ENCODE measurements around the gene GNA12.

The GNA12 gene

GRCh38 chr7:2717293-2718261, 126.5 kb downstream of the GNA12 start:
- TF ChIP-seq ZFX (IDR thresholded peaks at IDR 0.05; ENCODE audit: borderline replicate concordance) (no peak), CTCF (IDR thresholded peaks at IDR 0.05) (no peak)
- H3K27ac ChIP-seq: no peak overlapping the region

GRCh38 chr7:2716906-2717292, 127.2 kb downstream of the GNA12 start:
- TF ChIP-seq CTCF (IDR thresholded peaks at IDR 0.05) (no peak), ZFX (IDR thresholded peaks at IDR 0.05; ENCODE audit: borderline replicate concordance) (no peak)
- H3K27ac ChIP-seq: no peak overlapping the region

GRCh38 chr7:2716488-2716887, 127.6 kb downstream of the GNA12 start:
- TF ChIP-seq ZFX (IDR thresholded peaks at IDR 0.05; ENCODE audit: borderline replicate concordance) (no peak), CTCF (IDR thresholded peaks at IDR 0.05) (no peak)
- H3K27ac ChIP-seq: no peak overlapping the region

GRCh38 chr7:2715341-2716231, 128.5 kb downstream of the GNA12 start:
- TF ChIP-seq CTCF (IDR thresholded peaks at IDR 0.05) (no peak), ZFX (IDR thresholded peaks at IDR 0.05; ENCODE audit: borderline replicate concordance) (no peak)
- no peak overlapping the region for H3K27ac ChIP-seq

GRCh38 chr7:2714636-2715035, 129.5 kb downstream of the GNA12 start:
- no peak for TF ChIP-seq ZFX (IDR thresholded peaks at IDR 0.05; ENCODE audit: borderline replicate concordance)
- TF ChIP-seq CTCF (IDR thresholded peaks at IDR 0.05): no peak
- H3K27ac ChIP-seq: no peak overlapping the region

GRCh38 chr7:2713978-2714377, 130.1 kb downstream of the GNA12 start:
- no peak overlapping the region for H3K27ac ChIP-seq
- TF ChIP-seq ZFX (IDR thresholded peaks at IDR 0.05; ENCODE audit: borderline replicate concordance): no peak
- no peak for TF ChIP-seq CTCF (IDR thresholded peaks at IDR 0.05)

Data from 22Rv1 (cell line).